NCI-H226 (cell line): ENCODE results near the gene ST3GAL3.
"Not testable (repeated sequence)": the region's sequence is repeated elsewhere in the genome, so short reads cannot be mapped to it uniquely, and the experiment has no call there.

ENCODE experiments used
- DNase-seq: peaks from one replicate; pipeline ENCODE4 v3.0.0-alpha.2; 2015

Gene ST3GAL3

GRCh38 chr1:43828574-43828973 is 121.2 kb downstream of the ST3GAL3 start:
- DNase-seq, result no peak

- DNase-seq, result no peak
Observed at GRCh38 chr1:43830802-43831201, 123.5 kb downstream of the ST3GAL3 start.

- no peak for DNase-seq
Observed at GRCh38 chr1:43831851-43832250, 124.5 kb downstream of the ST3GAL3 start.

GRCh38 chr1:43832255-43832654 is 124.9 kb downstream of the ST3GAL3 start:
- DNase-seq, result no peak

- no peak for DNase-seq
Observed at GRCh38 chr1:43832998-43833397, 125.7 kb downstream of the ST3GAL3 start.

GRCh38 chr1:43833902-43834279 is 126.6 kb downstream of the ST3GAL3 start:
- DNase-seq, result not testable (repeated sequence)

- peak; percentile 39 for DNase-seq
Observed at GRCh38 chr1:43834280-43835081, 127.1 kb downstream of the ST3GAL3 start.

GRCh38 chr1:43835082-43836021 is 128.0 kb downstream of the ST3GAL3 start:
- DNase-seq, result peak; percentile 93

GRCh38 chr1:43836267-43836951 is 129.1 kb downstream of the ST3GAL3 start:
- DNase-seq, result peak; percentile 36

- DNase-seq, result no peak
Observed at GRCh38 chr1:43839056-43839455, 131.7 kb downstream of the ST3GAL3 start.

GRCh38 chr1:43841321-43842174 is 134.2 kb downstream of the ST3GAL3 start:
- no peak for DNase-seq

- no peak for DNase-seq
Observed at GRCh38 chr1:43842175-43842498, 134.8 kb downstream of the ST3GAL3 start.

GRCh38 chr1:43843684-43844083 is 136.3 kb downstream of the ST3GAL3 start:
- no peak for DNase-seq

- peak; percentile 80 for DNase-seq
Observed at GRCh38 chr1:43844114-43844513, 136.8 kb downstream of the ST3GAL3 start.

GRCh38 chr1:43847290-43847689 is 140.0 kb downstream of the ST3GAL3 start:
- no peak for DNase-seq

- no peak for DNase-seq
Observed at GRCh38 chr1:43847882-43848281, 140.5 kb downstream of the ST3GAL3 start.

GRCh38 chr1:43849670-43850069 is 142.3 kb downstream of the ST3GAL3 start:
- no peak for DNase-seq

GRCh38 chr1:43850591-43851233 is 143.4 kb downstream of the ST3GAL3 start:
- no peak for DNase-seq

- no peak for DNase-seq
Observed at GRCh38 chr1:43851561-43852338, 144.4 kb downstream of the ST3GAL3 start.

- DNase-seq, result peak; percentile 56
Observed at GRCh38 chr1:43853161-43853921, 146.0 kb downstream of the ST3GAL3 start.
